Neural cell (in vitro differentiated cells): Measurements from ENCODE around the gene SYNPO2.

Experiments used
- CTCF ChIP-seq: fragments of 450-650 bp; IDR thresholded peaks from 2 replicates; pipeline ENCODE4 v1.5.1; 2014; ENCODE audit warnings: antibody characterized with exemption, mild to moderate bottlenecking, moderate library complexity; ENCODE audit not compliant: poor library complexity, severe bottlenecking
- EP300 ChIP-seq: fragments of 450-650 bp; conservative IDR thresholded peaks from 2 replicates; pipeline ENCODE4 v1.6.1; 2014; ENCODE audit warnings: antibody characterized with exemption, mild to moderate bottlenecking, moderate library complexity; ENCODE audit not compliant: poor library complexity, severe bottlenecking

GRCh38 chr4:118997601-118998000 lies 108.9 kb downstream of the SYNPO2 start:
- TF ChIP-seq CTCF, result no peak
- no peak for TF ChIP-seq EP300
